Panc1 (cell line): ENCODE measurements around the gene HSPB3. TPM values are rescaled to one million over a fixed set of nuclear protein-coding genes. Genes with fewer than 3 reads are reported as not detected.
A peak's percentile ranks its signal among the peaks of the same experiment; 100 is the strongest.

Source experiments
- ATAC-seq: fragments of 200-7000 bp; cut with Tn5 transposase; 2 replicates; pipeline ENCODE4 v1.9.1; 2020; ENCODE audit warnings: mild to moderate bottlenecking, moderate library complexity
- BruUV-seq: library from RNA; stranded (reverse); fragments of 400-500 nt; replicated peaks from 2 replicates; lab custom pipeline; 2021; lab: Mats Ljungman, UMichigan
- CTCF ChIA-PET: fragments of 300-600 bp; sonication (Branson Sonifier 250); formaldehyde crosslinking; loops from one replicate; lab custom pipeline; 2022; ENCODE audit warnings: antibody characterized with exemption; lab: Charles Lee
- POLR2A ChIA-PET: fragments of 300-600 bp; sonication (Branson Sonifier 250); formaldehyde crosslinking; loops from one replicate; lab custom pipeline; 2022; ENCODE audit warnings: antibody characterized with exemption; lab: Charles Lee
- DNase-seq: peaks from one replicate; pipeline ENCODE4 v3.0.0-alpha.2; 2010; ENCODE audit warnings: low read depth, low spot score
- H3K27ac ChIP-seq: 2 replicates; pipeline ENCODE4 v1.5.1; 2011; ENCODE audit warnings: mild to moderate bottlenecking, low read length, inconsistent platforms
- H3K27me3 ChIP-seq: fragments of 200-500 bp; sonication (Bioruptor generic); 2 replicates; pipeline ENCODE4 v1.6.0; 2014; ENCODE audit warnings: low read length, inconsistent platforms; ENCODE audit not compliant: control insufficient read depth, insufficient read depth
- H3K36me3 ChIP-seq: fragments of 200-500 bp; sonication (Bioruptor generic); 2 replicates; pipeline ENCODE4 v1.5.1; 2014; ENCODE audit warnings: inconsistent platforms, mild to moderate bottlenecking, low read length, moderate library complexity; ENCODE audit not compliant: control insufficient read depth, insufficient read depth
- H3K4me1 ChIP-seq: 2 replicates; pipeline ENCODE4 v1.5.1; 2011; ENCODE audit warnings: inconsistent platforms, mild to moderate bottlenecking, low read length, moderate library complexity; ENCODE audit not compliant: control insufficient read depth, insufficient read depth
- H3K4me3 ChIP-seq, 2 experiments: 2 replicates each; pipeline ENCODE4 v1.5.1; 2011 to 2012; ENCODE audit warnings: low read depth in 2 of 2, low read length in 2 of 2, mild to moderate bottlenecking in 2 of 2, inconsistent platforms in 1 of 2, moderate library complexity in 1 of 2
- H3K9me3 ChIP-seq: fragments of 200-500 bp; sonication (Bioruptor generic); 2 replicates; pipeline ENCODE4 v1.5.1; 2014; ENCODE audit warnings: low read depth, mild to moderate bottlenecking, inconsistent platforms, low read length, moderate library complexity; ENCODE audit not compliant: control insufficient read depth, insufficient read depth
- CTCF ChIP-seq: fragments of 450-650 bp; IDR thresholded peaks from 2 replicates; pipeline ENCODE4 v1.5.1; 2017; ENCODE audit warnings: mild to moderate bottlenecking
- POLR2AphosphoS5 ChIP-seq: IDR thresholded peaks from 2 replicates; pipeline ENCODE4 v1.6.1; 2012; ENCODE audit warnings: mild to moderate bottlenecking, low read depth, low read length, moderate library complexity
- REST ChIP-seq, 2 experiments: IDR thresholded peaks; 2 replicates each; pipeline ENCODE4 v1.6.1; 2011 to 2012; ENCODE audit warnings: low read depth in 2 of 2, control low read depth in 1 of 2, low read length in 1 of 2, mild to moderate bottlenecking in 1 of 2, moderate library complexity in 1 of 2; ENCODE audit not compliant: insufficient read depth in 1 of 2
- SIN3A ChIP-seq: IDR thresholded peaks from 2 replicates; pipeline ENCODE4 v1.6.1; 2012; ENCODE audit warnings: low read depth, mild to moderate bottlenecking, low read length, moderate library complexity, borderline replicate concordance; ENCODE audit not compliant: insufficient read depth
- TCF7L2 ChIP-seq: IDR thresholded peaks from 2 replicates; pipeline ENCODE4 v1.6.1; 2011; ENCODE audit warnings: mild to moderate bottlenecking, low read depth, low read length, inconsistent platforms
- in situ Hi-C: cut with HindIII; loops from 2 replicates; pipeline ENCODE4 v1.10.0; 2016; ENCODE audit warnings: low sequenced_read_pairs, low pct_unique_long_range_greater_than_20kb
- intact Hi-C: fragments of 100-400 bp; cut with micrococcal nuclease; formaldehyde crosslinking; loops from one replicate; pipeline ENCODE4 v1.10.0; 2022; ENCODE audit not compliant: unreplicated experiment
- total RNA-seq: library from RNA; stranded (reverse); gene quantifications from one replicate; pipeline ENCODE4 v1.2.1, GENCODE V29; 2021; ENCODE audit not compliant: unreplicated experiment

HSPB3 gene
- total RNA-seq, 1 experiment from 2014 or later = not detected

GRCh38 chr5:54443270-54443669, 12.2 kb upstream of the HSPB3 start:
- Histone ChIP-seq H3K27ac (no peak overlapping the region), H3K27me3 (no peaks in the 10 kb centered on the region), H3K4me1 (no peaks in the 10 kb centered on the region), H3K4me3 (no peak overlapping the region), H3K36me3 (no peaks in the 10 kb centered on the region), H3K9me3 (no peaks in the 10 kb centered on the region)
- in situ Hi-C loops = no loop called here
- no peak for ATAC-seq
- POLR2A ChIA-PET = no interaction called here
- TF ChIP-seq CTCF (peak; percentile 27; the same call in 1 of the 2 replicates), SIN3A (no peak), TCF7L2 (no peak)
- intact Hi-C loops = no loop called here
- no peak for DNase-seq
- no TSS peak for BruUV-seq
- CTCF ChIA-PET = no interaction called here

GRCh38 chr5:54445691-54446378, 9.7 kb upstream of the HSPB3 start:
- TF ChIP-seq CTCF = no peak
- TF ChIP-seq SIN3A = no peak
- no peak for TF ChIP-seq POLR2AphosphoS5
- no peak for TF ChIP-seq TCF7L2
- Histone ChIP-seq H3K27me3 (no peaks in the 10 kb centered on the region), H3K27ac (no peak overlapping the region), H3K36me3 (no peaks in the 10 kb centered on the region), H3K9me3 (no peaks in the 10 kb centered on the region), H3K4me1 (no peaks in the 10 kb centered on the region), H3K4me3 (no peak overlapping the region)
- ATAC-seq (no peak), DNase-seq (no peak)
- no TSS peak for BruUV-seq
- in situ Hi-C loops (no loop called here), intact Hi-C loops (no loop called here)
- ChIA-PET POLR2A (no interaction called here), CTCF (no interaction called here)

GRCh38 chr5:54446379-54446732, 9.1 kb upstream of the HSPB3 start:
- Histone ChIP-seq H3K27me3 (no peaks in the 10 kb centered on the region), H3K9me3 (no peaks in the 10 kb centered on the region), H3K27ac (no peak overlapping the region), H3K36me3 (no peaks in the 10 kb centered on the region), H3K4me3 (no peak overlapping the region), H3K4me1 (no peaks in the 10 kb centered on the region)
- DNase-seq (no peak), ATAC-seq (no peak)
- intact Hi-C loops (no loop called here), in situ Hi-C loops (no loop called here)
- CTCF ChIA-PET = no interaction called here
- POLR2A ChIA-PET = no interaction called here
- TF ChIP-seq POLR2AphosphoS5 = no peak
- no peak for TF ChIP-seq TCF7L2
- no peak for TF ChIP-seq SIN3A
- no peak for TF ChIP-seq REST (IDR thresholded peaks at IDR 0.05; ENCODE audit: insufficient read depth in 1 of 2, low read depth in 2 of 2, low read length in 1 of 2)
- TF ChIP-seq CTCF = no peak
- BruUV-seq = no TSS peak
